Peyer's patch (tissue), 4 donors: Measurements from ENCODE around the gene FOXK1.

ENCODE experiments used
- CTCF ChIP-seq, 6 experiments: fragments of 450-650 bp in 4 of 6; fragments of 200-600 bp in 2 of 6; sonication (generic) in 1 of 6; IDR thresholded peaks; one replicate each; pipeline ENCODE4 v1.5.1; 2017 to 2019; ENCODE audit warnings: antibody characterized with exemption in 6 of 6, mild to moderate bottlenecking in 3 of 6, moderate library complexity in 1 of 6
- POLR2A ChIP-seq, 2 donors: fragments of 450-650 bp; IDR thresholded peaks; one replicate each; pipeline ENCODE4 v1.5.1; 2017; ENCODE audit warnings: antibody characterized with exemption in 2 of 2, mild to moderate bottlenecking in 2 of 2, moderate library complexity in 2 of 2

- no peak for TF ChIP-seq CTCF (IDR thresholded peaks at IDR 0.05)
- no peak for TF ChIP-seq POLR2A (IDR thresholded peaks at IDR 0.05)
Measured at GRCh38 chr7:4714767-4715409, 32.8 kb downstream of the FOXK1 start.
